WTC11 (cell line): ENCODE measurements around the gene CDH12. TPM values are rescaled to one million over a fixed set of nuclear protein-coding genes. Genes with fewer than 3 reads are reported as not detected.

Source experiments
- ATAC-seq: fragments of 200-7000 bp; cut with Tn5 transposase; 2 replicates; pipeline ENCODE4 v1.10.0; 2021; ENCODE audit warnings: mild to moderate bottlenecking, moderate library complexity
- CTCF ChIA-PET: fragments of 300-600 bp; sonication (Branson Sonifier 250); formaldehyde crosslinking; loops from one replicate; lab custom pipeline; 2021; ENCODE audit warnings: antibody characterized with exemption; lab: Charles Lee
- POLR2A ChIA-PET: fragments of 350-600 bp; sonication (Branson Sonifier 250); formaldehyde crosslinking; loops from one replicate; lab custom pipeline; 2021; ENCODE audit warnings: antibody characterized with exemption; lab: Charles Lee
- DNase-seq: peaks from one replicate; pipeline ENCODE4 v3.0.0; 2021; ENCODE audit warnings: low spot score
- H3K27ac Mint-ChIP-seq: 2 replicates; pipeline ENCODE4 v1.8.0; 2021; ENCODE audit warnings: mixed read lengths
- H3K27me3 Mint-ChIP-seq: 2 replicates; pipeline ENCODE4 v1.8.0; 2021; ENCODE audit warnings: low read depth, mild to moderate bottlenecking, moderate library complexity, mixed read lengths
- H3K36me3 Mint-ChIP-seq: 2 replicates; pipeline ENCODE4 v1.8.0; 2021; ENCODE audit warnings: mixed read lengths
- H3K4me1 Mint-ChIP-seq: 2 replicates; pipeline ENCODE4 v1.8.0; 2022; ENCODE audit warnings: mixed read lengths
- H3K4me3 Mint-ChIP-seq: 2 replicates; pipeline ENCODE4 v1.8.0; 2021; ENCODE audit warnings: mild to moderate bottlenecking, moderate library complexity, mixed read lengths
- H3K9me3 Mint-ChIP-seq: 2 replicates; pipeline ENCODE4 v1.8.0; 2021; ENCODE audit warnings: mixed read lengths
- FOXP4 ChIP-seq: sonication (generic); formaldehyde crosslinking; IDR thresholded peaks from 2 replicates; pipeline ENCODE4 v1.8.0; 2022; ENCODE audit warnings: mild to moderate bottlenecking, missing genetic modification reagents
- GRHL2 ChIP-seq: fragments of 250-450 bp; sonication (Bioruptor Pico); IDR thresholded peaks from 2 replicates; pipeline ENCODE4 v1.8.0; 2022; ENCODE audit warnings: mild to moderate bottlenecking, moderate library complexity; ENCODE audit not compliant: insufficient replicate concordance, severe bottlenecking
- IRF1 ChIP-seq: sonication (generic); formaldehyde crosslinking; IDR thresholded peaks from 2 replicates; pipeline ENCODE4 v1.8.0; 2023; ENCODE audit warnings: missing genetic modification reagents
- NR3C1 ChIP-seq: sonication (generic); formaldehyde crosslinking; conservative IDR thresholded peaks from 2 replicates; pipeline ENCODE4 v1.8.1; 2023; ENCODE audit warnings: low read depth, mild to moderate bottlenecking, missing genetic modification reagents
- RELA ChIP-seq: sonication (generic); formaldehyde crosslinking; IDR thresholded peaks from 2 replicates; pipeline ENCODE4 v1.8.1; 2022; ENCODE audit warnings: missing genetic modification reagents, mild to moderate bottlenecking, borderline replicate concordance
- SMAD3 ChIP-seq: sonication (generic); formaldehyde crosslinking; IDR thresholded peaks from 2 replicates; pipeline ENCODE4 v1.8.0; 2022; ENCODE audit warnings: missing genetic modification reagents, mild to moderate bottlenecking, borderline replicate concordance
- TCF7 ChIP-seq: sonication (generic); formaldehyde crosslinking; IDR thresholded peaks from 2 replicates; pipeline ENCODE4 v1.8.0; 2022; ENCODE audit warnings: mild to moderate bottlenecking, low read depth, missing genetic modification reagents, moderate library complexity
- USF2 ChIP-seq: sonication (generic); formaldehyde crosslinking; IDR thresholded peaks from 2 replicates; pipeline ENCODE4 v1.8.1; 2023; ENCODE audit warnings: mild to moderate bottlenecking, missing genetic modification reagents, moderate library complexity
- total RNA-seq: library from RNA; stranded (reverse); gene quantifications from 3 replicates; pipeline ENCODE4 v1.2.3, GENCODE V29; 2021
- TF ChIP-seq, protein P1 (sequence below): sonication (generic); formaldehyde crosslinking; IDR thresholded peaks from 2 replicates; pipeline ENCODE4 v1.8.0; 2023; ENCODE audit warnings: mild to moderate bottlenecking, missing genetic modification reagents
- TF ChIP-seq, protein P2 (sequence below): sonication (generic); formaldehyde crosslinking; IDR thresholded peaks from 2 replicates; pipeline ENCODE4 v1.8.1; 2023; ENCODE audit warnings: mild to moderate bottlenecking, missing genetic modification reagents
- TF ChIP-seq, protein P3 (sequence below): fragments of 250-450 bp; sonication (Bioruptor Pico); IDR thresholded peaks from 2 replicates; pipeline ENCODE4 v2.1.2; 2022; ENCODE audit warnings: mild to moderate bottlenecking, moderate library complexity
- TF ChIP-seq, protein P4 (sequence below): sonication (generic); formaldehyde crosslinking; IDR thresholded peaks from 2 replicates; pipeline ENCODE4 v1.8.0; 2022; ENCODE audit warnings: missing genetic modification reagents
- TF ChIP-seq, protein P5 (sequence below): fragments of 250-450 bp; sonication (Bioruptor Pico); IDR thresholded peaks from 2 replicates; pipeline ENCODE4 v1.9.0; 2021; ENCODE audit warnings: mild to moderate bottlenecking
- TF ChIP-seq, protein P6 (sequence below): sonication (generic); formaldehyde crosslinking; IDR thresholded peaks from 2 replicates; pipeline ENCODE4 v1.8.1; 2022; ENCODE audit warnings: low read depth, mild to moderate bottlenecking, moderate library complexity, missing genetic modification reagents, borderline replicate concordance
- TF ChIP-seq, protein P7 (sequence below): sonication (generic); formaldehyde crosslinking; IDR thresholded peaks from 2 replicates; pipeline ENCODE4 v1.8.1; 2023; ENCODE audit warnings: mild to moderate bottlenecking, missing genetic modification reagents, borderline replicate concordance

Gene CDH12
- total RNA-seq, 1 experiment from 2014 or later = not detected

DNA sequence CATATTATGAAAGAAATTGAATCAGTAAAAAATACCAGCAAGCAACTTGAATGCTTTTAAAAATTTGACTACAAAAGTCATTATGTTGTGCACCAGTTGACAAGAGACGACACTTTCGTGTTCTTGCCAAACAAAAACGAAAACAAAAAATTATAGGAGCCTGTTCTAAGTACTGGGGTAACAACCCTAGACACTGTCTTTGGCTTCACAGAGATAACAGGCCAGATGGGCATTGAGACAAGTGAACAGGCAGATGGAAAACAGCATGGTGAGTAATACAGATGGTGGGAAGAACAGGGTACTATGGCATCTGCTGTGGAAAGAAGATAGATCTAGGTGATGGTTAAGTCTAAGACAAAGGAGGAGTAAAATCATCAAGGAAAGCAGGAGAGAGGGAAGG lies 99.0 kb downstream of the CDH12 start:
- TF ChIP-seq, protein P1, sequence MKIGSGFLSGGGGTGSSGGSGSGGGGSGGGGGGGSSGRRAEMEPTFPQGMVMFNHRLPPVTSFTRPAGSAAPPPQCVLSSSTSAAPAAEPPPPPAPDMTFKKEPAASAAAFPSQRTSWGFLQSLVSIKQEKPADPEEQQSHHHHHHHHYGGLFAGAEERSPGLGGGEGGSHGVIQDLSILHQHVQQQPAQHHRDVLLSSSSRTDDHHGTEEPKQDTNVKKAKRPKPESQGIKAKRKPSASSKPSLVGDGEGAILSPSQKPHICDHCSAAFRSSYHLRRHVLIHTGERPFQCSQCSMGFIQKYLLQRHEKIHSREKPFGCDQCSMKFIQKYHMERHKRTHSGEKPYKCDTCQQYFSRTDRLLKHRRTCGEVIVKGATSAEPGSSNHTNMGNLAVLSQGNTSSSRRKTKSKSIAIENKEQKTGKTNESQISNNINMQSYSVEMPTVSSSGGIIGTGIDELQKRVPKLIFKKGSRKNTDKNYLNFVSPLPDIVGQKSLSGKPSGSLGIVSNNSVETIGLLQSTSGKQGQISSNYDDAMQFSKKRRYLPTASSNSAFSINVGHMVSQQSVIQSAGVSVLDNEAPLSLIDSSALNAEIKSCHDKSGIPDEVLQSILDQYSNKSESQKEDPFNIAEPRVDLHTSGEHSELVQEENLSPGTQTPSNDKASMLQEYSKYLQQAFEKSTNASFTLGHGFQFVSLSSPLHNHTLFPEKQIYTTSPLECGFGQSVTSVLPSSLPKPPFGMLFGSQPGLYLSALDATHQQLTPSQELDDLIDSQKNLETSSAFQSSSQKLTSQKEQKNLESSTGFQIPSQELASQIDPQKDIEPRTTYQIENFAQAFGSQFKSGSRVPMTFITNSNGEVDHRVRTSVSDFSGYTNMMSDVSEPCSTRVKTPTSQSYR = no peak
- TF ChIP-seq IRF1 (CRISPR knock-in tag) = no peak
- TF ChIP-seq, protein P2, sequence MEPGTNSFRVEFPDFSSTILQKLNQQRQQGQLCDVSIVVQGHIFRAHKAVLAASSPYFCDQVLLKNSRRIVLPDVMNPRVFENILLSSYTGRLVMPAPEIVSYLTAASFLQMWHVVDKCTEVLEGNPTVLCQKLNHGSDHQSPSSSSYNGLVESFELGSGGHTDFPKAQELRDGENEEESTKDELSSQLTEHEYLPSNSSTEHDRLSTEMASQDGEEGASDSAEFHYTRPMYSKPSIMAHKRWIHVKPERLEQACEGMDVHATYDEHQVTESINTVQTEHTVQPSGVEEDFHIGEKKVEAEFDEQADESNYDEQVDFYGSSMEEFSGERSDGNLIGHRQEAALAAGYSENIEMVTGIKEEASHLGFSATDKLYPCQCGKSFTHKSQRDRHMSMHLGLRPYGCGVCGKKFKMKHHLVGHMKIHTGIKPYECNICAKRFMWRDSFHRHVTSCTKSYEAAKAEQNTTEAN (CRISPR knock-in tag) = no peak
- no peak for TF ChIP-seq SMAD3 (CRISPR knock-in tag)
- TF ChIP-seq, protein P3, sequence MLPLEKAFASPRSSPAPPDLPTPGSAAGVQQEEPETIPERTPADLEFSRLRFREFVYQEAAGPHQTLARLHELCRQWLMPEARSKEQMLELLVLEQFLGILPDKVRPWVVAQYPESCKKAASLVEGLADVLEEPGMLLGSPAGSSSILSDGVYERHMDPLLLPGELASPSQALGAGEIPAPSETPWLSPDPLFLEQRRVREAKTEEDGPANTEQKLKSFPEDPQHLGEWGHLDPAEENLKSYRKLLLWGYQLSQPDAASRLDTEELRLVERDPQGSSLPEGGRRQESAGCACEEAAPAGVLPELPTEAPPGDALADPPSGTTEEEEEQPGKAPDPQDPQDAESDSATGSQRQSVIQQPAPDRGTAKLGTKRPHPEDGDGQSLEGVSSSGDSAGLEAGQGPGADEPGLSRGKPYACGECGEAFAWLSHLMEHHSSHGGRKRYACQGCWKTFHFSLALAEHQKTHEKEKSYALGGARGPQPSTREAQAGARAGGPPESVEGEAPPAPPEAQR (CRISPR knock-in tag) = no peak
- TF ChIP-seq, protein P4, sequence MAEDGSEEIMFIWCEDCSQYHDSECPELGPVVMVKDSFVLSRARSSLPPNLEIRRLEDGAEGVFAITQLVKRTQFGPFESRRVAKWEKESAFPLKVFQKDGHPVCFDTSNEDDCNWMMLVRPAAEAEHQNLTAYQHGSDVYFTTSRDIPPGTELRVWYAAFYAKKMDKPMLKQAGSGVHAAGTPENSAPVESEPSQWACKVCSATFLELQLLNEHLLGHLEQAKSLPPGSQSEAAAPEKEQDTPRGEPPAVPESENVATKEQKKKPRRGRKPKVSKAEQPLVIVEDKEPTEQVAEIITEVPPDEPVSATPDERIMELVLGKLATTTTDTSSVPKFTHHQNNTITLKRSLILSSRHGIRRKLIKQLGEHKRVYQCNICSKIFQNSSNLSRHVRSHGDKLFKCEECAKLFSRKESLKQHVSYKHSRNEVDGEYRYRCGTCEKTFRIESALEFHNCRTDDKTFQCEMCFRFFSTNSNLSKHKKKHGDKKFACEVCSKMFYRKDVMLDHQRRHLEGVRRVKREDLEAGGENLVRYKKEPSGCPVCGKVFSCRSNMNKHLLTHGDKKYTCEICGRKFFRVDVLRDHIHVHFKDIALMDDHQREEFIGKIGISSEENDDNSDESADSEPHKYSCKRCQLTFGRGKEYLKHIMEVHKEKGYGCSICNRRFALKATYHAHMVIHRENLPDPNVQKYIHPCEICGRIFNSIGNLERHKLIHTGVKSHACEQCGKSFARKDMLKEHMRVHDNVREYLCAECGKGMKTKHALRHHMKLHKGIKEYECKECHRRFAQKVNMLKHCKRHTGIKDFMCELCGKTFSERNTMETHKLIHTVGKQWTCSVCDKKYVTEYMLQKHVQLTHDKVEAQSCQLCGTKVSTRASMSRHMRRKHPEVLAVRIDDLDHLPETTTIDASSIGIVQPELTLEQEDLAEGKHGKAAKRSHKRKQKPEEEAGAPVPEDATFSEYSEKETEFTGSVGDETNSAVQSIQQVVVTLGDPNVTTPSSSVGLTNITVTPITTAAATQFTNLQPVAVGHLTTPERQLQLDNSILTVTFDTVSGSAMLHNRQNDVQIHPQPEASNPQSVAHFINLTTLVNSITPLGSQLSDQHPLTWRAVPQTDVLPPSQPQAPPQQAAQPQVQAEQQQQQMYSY = no peak
- TF ChIP-seq RELA = no peak
- TF ChIP-seq, protein P5, sequence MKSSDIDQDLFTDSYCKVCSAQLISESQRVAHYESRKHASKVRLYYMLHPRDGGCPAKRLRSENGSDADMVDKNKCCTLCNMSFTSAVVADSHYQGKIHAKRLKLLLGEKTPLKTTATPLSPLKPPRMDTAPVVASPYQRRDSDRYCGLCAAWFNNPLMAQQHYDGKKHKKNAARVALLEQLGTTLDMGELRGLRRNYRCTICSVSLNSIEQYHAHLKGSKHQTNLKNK (CRISPR knock-in tag) = no peak
- TF ChIP-seq USF2 (CRISPR knock-in tag) = no peak
- DNase-seq (no peak), ATAC-seq (no peak)
- Mint-ChIP-seq H3K27me3 (no peaks in the 10 kb centered on the region), H3K36me3 (no peaks in the 10 kb centered on the region), H3K4me3 (no peak overlapping the region), H3K27ac (no peak overlapping the region), H3K9me3 (no peaks in the 10 kb centered on the region), H3K4me1 (no peaks in the 10 kb centered on the region)
- ChIA-PET POLR2A (no interaction called here), CTCF (no interaction called here)

DNA sequence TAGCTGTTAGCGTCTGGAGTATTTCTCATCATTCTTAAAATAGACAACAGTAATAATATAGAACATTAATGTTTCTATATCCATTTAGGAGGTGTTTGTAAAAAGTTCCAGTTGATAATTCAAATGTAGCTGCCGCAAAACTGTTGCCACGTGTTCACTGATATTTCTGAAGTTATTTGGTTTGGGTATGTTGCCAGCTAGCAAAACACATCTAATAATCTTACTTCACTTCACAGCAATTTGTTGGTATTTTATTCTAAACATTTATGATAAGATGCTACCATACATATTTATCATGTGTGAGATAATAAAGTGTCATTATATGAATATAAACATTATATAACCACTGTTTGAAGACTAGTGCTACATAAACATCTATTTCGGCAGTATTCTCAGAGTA lies 101.6 kb downstream of the CDH12 start:
- Mint-ChIP-seq H3K9me3 (no peaks in the 10 kb centered on the region), H3K4me1 (no peaks in the 10 kb centered on the region), H3K4me3 (no peak overlapping the region), H3K36me3 (no peaks in the 10 kb centered on the region), H3K27me3 (no peaks in the 10 kb centered on the region), H3K27ac (no peak overlapping the region)
- CTCF ChIA-PET = no interaction called here
- ATAC-seq (no peak), DNase-seq (no peak)
- POLR2A ChIA-PET = no interaction called here
- TF ChIP-seq, protein P6, sequence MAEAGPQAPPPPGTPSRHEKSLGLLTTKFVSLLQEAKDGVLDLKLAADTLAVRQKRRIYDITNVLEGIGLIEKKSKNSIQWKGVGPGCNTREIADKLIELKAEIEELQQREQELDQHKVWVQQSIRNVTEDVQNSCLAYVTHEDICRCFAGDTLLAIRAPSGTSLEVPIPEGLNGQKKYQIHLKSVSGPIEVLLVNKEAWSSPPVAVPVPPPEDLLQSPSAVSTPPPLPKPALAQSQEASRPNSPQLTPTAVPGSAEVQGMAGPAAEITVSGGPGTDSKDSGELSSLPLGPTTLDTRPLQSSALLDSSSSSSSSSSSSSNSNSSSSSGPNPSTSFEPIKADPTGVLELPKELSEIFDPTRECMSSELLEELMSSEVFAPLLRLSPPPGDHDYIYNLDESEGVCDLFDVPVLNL = no peak
- TF ChIP-seq TCF7 (CRISPR knock-in tag) (no peak), NR3C1 (CRISPR knock-in tag) (no peak), FOXP4 (CRISPR knock-in tag) (no peak), GRHL2 (CRISPR knock-in tag) (no peak)
- TF ChIP-seq, protein P7, sequence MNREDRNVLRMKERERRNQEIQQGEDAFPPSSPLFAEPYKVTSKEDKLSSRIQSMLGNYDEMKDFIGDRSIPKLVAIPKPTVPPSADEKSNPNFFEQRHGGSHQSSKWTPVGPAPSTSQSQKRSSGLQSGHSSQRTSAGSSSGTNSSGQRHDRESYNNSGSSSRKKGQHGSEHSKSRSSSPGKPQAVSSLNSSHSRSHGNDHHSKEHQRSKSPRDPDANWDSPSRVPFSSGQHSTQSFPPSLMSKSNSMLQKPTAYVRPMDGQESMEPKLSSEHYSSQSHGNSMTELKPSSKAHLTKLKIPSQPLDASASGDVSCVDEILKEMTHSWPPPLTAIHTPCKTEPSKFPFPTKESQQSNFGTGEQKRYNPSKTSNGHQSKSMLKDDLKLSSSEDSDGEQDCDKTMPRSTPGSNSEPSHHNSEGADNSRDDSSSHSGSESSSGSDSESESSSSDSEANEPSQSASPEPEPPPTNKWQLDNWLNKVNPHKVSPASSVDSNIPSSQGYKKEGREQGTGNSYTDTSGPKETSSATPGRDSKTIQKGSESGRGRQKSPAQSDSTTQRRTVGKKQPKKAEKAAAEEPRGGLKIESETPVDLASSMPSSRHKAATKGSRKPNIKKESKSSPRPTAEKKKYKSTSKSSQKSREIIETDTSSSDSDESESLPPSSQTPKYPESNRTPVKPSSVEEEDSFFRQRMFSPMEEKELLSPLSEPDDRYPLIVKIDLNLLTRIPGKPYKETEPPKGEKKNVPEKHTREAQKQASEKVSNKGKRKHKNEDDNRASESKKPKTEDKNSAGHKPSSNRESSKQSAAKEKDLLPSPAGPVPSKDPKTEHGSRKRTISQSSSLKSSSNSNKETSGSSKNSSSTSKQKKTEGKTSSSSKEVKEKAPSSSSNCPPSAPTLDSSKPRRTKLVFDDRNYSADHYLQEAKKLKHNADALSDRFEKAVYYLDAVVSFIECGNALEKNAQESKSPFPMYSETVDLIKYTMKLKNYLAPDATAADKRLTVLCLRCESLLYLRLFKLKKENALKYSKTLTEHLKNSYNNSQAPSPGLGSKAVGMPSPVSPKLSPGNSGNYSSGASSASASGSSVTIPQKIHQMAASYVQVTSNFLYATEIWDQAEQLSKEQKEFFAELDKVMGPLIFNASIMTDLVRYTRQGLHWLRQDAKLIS = no peak
